DMS 273 (cell line): ENCODE data around the gene SCYGR5.
"Not testable (repeated sequence)": the region's sequence is repeated elsewhere in the genome, so short reads cannot be mapped to it uniquely, and the experiment has no call there.

Experiments used
- DNase-seq: peaks from one replicate; lab custom pipeline; 2025; ENCODE audit not compliant: unreplicated experiment; lab: John Stamatoyannopoulos, UW

SCYGR5 gene

DNA sequence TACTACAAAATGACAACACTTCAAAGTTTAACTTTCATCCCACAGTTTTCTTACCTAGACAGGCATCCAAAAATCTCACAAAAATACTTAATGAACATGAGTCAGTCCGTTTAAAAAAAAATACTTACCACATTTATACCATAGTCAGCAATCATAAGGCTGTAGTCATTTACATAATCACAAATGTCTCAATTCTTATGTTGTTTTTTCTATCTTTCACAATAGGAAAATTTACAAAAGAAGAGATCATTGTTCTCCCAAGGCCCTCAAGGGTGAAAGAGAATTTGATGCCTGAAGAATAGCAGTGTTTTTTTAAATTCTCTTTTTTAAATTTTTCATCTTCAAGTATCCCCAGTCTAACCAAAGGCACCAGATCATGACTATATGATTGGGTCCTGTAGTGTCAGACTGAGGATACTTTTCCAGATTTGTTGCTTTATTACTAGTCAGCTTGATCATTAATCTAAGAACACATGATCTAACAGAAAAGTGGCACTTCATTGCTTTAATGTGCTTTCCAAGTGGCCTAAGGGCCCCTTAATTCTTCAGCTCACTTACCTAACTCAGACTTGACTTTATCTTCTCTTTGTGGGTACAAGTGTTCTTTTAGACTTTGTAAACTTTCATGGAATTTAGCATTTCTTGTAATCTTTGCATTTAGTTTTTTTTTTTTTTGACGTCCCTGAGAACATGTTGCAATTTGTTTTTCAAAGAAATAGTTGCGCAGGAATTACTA lies 4.7 kb downstream of the SCYGR5 start:
- no peak for DNase-seq

DNA sequence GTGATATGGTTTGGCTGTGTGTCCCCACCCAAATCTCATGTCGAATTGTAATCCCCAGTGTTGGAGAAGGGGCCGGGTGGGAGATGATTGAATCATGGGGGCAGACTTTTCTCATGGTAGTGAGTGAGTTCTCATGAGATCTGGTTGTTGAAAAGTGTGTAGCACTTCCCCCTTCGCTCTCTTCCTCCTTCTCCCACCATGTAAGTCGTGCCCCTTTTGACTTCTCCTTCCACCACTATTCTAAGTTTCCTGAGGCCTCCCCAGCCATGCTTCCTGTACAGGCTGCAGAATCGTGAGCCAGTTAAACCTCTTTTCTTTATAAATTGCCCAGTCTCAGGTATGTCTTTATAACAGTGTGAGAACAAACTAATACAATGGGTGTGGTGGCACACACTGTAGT lies 7.0 kb downstream of the SCYGR5 start:
- not testable (repeated sequence) for DNase-seq

DNA sequence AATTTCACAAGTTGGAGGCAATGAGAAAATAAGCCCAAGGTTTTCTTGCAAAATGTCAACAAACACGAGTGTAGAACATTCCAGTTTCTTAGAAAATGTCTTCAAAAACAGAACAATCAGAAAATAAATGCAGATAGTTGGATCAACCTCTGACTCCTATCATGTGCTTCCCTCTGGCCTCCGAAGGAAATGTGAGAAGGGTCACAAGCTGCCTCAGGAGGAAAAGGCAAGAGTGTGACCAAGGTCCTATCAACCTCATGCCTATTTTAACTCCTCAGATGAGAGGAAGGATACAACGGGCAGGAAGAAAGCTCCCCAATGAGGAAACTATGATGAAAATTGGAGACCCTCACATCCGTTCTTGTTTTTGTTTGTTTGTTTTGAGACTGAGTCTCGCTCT lies 7.9 kb downstream of the SCYGR5 start:
- no peak for DNase-seq

DNA sequence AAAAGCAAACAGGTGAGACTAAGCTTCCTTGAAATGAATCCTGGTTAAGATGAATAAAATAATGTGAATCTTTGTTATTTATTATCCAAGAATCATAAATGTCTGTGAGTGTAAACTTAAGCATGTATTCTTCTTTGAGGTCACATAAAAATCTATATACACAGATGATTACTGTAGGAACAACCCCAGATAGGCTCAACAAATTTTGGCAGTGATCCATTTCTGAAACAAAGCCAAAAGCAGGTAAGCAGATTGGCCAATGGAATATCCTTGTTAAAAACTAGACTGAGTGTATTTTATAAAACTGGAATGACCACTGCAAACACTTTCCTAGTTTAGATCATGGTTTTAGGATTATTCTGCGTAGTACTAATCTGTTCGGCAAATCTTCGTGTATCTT lies 11.3 kb downstream of the SCYGR5 start:
- no peak for DNase-seq

DNA sequence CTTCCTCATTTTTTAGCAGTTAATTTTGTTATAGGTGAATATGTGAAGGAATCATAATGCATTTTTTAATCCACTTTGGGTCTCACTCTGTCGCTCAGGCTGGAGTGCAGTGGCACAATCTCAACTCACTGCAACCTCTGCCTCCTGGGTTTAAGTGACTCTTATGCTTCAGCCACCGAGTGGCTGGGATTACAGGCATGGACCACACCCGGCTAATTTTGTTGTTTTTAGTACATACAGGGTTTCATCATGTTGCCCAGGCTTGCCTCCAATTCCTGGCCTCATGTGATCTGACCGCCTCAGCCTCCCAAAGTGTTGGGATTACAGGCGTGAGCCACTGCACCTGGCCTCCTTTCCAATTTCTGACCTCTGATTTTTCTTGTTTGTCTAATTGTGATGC lies 17.7 kb downstream of the SCYGR5 start:
- no peak for DNase-seq

DNA sequence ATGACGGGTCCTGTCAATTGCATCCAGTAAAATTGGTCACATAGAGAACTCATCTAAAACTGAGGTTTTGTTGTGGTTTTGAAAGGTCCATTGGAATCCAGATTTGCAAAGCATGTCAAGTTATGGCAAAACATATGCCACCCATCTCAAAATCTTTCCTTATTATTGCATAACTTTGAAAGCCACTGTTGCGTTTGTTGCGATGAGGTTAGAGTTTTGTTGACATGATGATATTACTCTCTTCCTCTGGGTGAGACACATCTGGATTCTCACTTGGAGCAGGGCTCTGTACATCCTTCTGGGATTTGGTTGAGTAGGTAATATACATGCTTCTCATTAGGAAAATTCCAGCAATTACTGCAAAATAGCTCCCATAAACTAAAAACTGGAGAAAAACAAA lies 20.6 kb downstream of the SCYGR5 start:
- no peak for DNase-seq

DNA sequence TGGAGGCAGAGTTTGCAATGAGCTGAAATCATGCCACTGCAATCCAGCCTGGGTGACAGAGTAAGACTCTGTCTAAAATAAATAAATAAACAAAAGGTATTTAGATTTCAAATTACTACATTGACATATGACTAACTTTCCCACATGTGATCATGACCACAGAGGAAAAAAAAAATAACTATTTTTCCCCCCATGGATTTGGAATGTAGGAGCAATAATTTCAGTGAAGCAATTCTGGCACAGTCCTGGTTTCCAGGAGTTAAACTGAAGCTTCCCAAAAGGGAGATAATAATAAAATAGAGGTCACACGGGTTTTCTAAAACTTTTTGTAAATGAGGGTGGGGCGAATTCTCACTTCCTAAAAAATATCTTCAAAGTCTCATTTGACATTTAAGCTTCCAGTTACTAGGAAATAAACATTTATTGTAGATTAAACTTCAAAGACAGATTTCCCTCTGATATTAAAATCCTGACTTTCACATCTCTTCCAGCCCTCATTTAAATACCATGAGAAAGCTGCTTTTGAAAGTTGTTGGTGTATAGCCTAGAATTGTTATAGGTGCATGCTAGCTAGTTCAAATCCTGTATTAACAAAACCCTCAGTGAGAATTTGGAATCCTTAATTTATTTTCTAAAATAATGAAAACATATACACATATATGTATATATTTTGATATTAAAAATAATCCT lies 30.5 kb downstream of the SCYGR5 start:
- DNase-seq = no peak

DNA sequence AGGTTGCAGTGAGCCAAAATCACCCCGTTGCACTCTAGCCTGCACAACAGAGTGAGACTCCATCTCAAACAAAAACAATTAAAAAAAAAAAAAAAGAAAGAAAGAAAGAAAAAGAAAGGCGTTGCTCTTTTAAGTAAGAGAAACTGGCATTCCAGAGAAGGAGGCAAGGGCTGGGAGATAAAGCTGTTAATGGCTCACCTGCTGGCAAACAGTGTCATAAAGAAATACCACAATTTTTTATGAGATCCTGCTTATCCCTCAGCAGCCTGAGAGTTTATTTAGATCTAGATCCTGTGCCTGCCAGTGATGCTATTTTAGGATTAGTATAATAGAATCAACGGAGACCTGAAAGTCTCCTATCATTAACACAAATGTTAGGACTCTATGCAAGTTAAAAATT lies 35.0 kb downstream of the SCYGR5 start:
- no peak for DNase-seq

DNA sequence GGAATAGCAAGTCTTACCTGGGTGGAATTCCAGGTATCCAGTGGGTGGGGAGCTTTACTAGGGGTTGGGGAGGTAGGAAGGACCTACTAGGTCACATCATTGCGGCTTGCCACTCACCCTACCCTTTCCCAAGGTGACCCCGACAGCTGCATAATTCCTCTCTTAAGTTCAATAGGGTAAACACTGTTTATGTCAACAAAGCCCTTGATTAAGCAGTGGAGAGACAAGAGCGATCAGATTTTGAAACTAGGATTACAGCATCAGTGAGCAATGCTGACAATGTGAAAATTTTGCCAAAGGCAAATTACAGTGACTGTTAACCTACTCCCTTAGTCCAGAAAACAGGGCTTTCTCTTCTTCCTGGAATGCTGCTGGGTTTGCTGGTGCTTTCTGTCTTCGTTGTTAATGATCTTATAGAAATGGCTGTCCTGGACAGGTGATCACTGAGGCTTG lies 36.7 kb downstream of the SCYGR5 start:
- no peak for DNase-seq

DNA sequence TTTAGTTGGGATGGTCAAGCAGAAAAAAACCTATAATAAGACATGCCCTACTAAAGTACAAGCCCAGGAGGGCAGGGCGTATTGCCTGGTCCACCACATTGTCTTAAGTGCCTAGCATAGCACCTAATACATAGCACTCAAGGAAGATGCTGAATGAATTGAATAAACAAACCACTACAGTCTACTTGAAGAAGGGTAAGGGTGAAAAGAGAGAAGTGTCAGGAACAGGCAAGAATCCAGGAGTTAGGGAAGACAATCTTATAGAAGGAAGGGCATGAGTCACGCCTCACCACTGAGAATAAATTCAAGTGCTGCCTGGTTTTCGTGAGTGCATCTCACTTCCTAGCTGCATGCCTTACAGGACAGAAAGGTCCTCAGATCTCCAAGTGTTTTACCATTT lies 37.4 kb downstream of the SCYGR5 start:
- DNase-seq = no peak

DNA sequence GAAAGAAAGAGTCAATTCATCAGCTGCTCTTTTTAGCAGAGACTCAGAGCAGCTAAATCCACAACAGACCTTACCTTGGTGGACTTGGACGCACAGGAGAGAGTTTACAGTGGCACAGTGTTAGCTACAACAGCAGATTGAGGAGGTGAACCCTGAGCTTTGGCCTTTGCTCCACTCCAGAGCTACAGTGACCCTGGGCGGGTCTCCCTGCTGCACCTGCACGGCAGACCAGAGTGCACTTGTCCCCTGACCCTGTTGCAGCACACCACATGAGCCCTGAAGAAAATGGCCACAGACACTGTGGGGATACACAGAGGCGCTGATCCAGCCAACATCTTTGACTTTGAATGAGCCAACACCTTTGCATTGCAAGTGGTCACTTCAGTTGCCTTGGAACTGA lies 40.3 kb downstream of the SCYGR5 start:
- DNase-seq = no peak

DNA sequence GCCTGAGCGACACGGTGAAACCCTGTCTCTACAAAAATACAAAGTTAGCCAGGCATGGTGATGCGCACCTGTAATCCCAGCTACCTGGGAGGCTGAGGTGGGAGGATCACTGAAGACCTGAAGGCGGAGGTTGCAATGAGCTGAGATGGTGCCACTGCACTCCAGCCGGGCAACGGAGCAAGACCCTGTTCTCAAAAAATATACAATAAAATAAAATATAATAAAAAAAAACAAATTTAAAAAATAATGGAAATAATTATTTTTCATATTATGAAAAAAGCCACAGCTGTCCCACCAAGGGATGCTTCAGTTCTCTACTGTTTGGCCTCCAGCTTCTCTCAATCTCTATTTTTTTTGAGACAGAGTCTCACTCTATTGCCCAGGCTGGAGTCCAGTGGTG lies 40.8 kb downstream of the SCYGR5 start:
- no peak for DNase-seq

DNA sequence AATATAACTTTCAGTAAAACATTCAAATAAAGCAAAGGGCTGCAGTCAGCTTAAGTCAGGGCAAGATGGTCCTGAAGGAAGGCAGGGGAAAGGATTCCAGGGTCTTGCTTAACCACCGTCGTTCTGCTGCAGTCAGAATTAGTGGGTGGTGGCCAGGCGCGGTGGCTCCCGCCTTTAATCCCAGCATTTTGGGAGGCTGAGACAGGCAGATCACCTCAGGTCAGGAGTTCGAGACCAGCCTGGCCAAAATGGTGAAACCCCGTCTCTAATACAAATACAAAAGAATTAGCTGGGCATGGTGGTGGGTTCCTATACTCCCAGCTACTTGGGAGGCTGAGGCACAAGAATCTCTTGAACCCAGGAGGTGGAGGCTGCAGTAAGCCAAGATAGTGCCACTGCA lies 44.4 kb downstream of the SCYGR5 start:
- no peak for DNase-seq

DNA sequence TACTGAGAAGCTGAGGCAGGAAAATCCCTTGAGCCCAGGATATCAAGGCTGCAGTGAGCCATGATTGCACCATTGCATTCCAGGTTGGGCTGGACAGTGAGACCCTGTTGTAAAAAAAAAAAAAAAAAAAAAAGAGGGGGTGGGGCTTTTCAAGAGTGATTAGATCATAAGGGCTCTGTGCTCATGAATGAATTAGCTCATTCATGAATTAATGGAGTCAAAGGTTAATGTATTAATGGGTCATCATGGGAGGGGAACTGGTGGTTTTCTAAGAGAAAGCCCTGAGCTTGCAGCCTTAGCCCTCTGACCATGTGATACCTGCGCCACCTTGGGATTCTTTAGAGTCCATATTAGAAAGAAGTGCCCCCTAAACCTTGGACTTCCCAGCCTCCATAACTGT lies 46.7 kb downstream of the SCYGR5 start:
- no peak for DNase-seq

DNA sequence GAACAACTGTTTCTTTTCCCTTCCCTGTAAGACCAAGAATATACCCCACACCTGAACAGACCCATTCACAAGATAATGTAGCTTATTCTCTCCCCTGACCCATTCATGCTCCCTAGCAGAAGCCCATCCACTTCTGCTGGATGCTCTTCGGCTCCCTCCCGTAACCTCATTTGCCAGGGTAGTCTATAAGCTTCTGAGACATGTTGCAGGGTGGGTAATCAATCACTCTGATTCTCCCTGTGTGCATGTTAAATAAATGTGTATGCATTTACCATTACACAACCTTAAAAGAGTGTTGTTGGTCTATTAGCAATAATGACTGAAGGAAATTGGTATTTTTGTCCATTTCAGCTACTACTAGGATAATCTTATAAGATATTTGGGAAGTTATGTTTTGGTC lies 49.9 kb downstream of the SCYGR5 start:
- no peak for DNase-seq
